Panc1 (cell line): ENCODE data around the gene GLIPR2.

Source experiments
- CTCF ChIP-seq: fragments of 450-650 bp; IDR thresholded peaks from 2 replicates; pipeline ENCODE4 v1.5.1; 2017; ENCODE audit warnings: mild to moderate bottlenecking
- POLR2AphosphoS5 ChIP-seq: IDR thresholded peaks from 2 replicates; pipeline ENCODE4 v1.6.1; 2012; ENCODE audit warnings: mild to moderate bottlenecking, low read depth, low read length, moderate library complexity
- REST ChIP-seq, 2 experiments: IDR thresholded peaks; 2 replicates each; pipeline ENCODE4 v1.6.1; 2011 to 2012; ENCODE audit warnings: low read depth in 2 of 2, control low read depth in 1 of 2, low read length in 1 of 2, mild to moderate bottlenecking in 1 of 2, moderate library complexity in 1 of 2; ENCODE audit not compliant: insufficient read depth in 1 of 2
- SIN3A ChIP-seq: IDR thresholded peaks from 2 replicates; pipeline ENCODE4 v1.6.1; 2012; ENCODE audit warnings: low read depth, mild to moderate bottlenecking, low read length, moderate library complexity, borderline replicate concordance; ENCODE audit not compliant: insufficient read depth

- TF ChIP-seq CTCF (no peak), REST (IDR thresholded peaks at IDR 0.05; ENCODE audit: insufficient read depth in 1 of 2, low read depth in 2 of 2, low read length in 1 of 2) (no peak), POLR2AphosphoS5 (no peak), SIN3A (no peak)
Measured at GRCh38 chr9:36140086-36141084, 3.9 kb downstream of the GLIPR2 start.
